GM06990 (cell line): ENCODE measurements around the gene INCENP.
"Not testable (repeated sequence)": the region's sequence is repeated elsewhere in the genome, so short reads cannot be mapped to it uniquely, and the experiment has no call there.

Experiments
- DNase-seq: peaks from one replicate; pipeline ENCODE4 v3.0.0-alpha.2; 2011; ENCODE audit not compliant: insufficient read length; ENCODE audit errors: extremely low read depth
- H3K27me3 ChIP-seq: replicated peaks from 2 replicates; pipeline ENCODE4 v1.6.0; 2011; ENCODE audit warnings: low read length; ENCODE audit not compliant: control insufficient read depth, insufficient read depth
- H3K36me3 ChIP-seq: 2 replicates; pipeline ENCODE4 v1.5.1; 2011; ENCODE audit warnings: low read length; ENCODE audit not compliant: control insufficient read depth, insufficient read depth
- H3K4me3 ChIP-seq: replicated peaks from 2 replicates; pipeline ENCODE4 v1.5.1; 2011; ENCODE audit warnings: low read depth, mild to moderate bottlenecking, control low read depth, low read length
- TF ChIP-seq, protein P1 (sequence below): IDR thresholded peaks from 2 replicates; pipeline ENCODE4 v1.5.1; 2011; ENCODE audit warnings: low read length, control low read depth, mild to moderate bottlenecking, inconsistent platforms; ENCODE audit not compliant: insufficient read depth, poor library complexity, severe bottlenecking

The INCENP gene

DNA sequence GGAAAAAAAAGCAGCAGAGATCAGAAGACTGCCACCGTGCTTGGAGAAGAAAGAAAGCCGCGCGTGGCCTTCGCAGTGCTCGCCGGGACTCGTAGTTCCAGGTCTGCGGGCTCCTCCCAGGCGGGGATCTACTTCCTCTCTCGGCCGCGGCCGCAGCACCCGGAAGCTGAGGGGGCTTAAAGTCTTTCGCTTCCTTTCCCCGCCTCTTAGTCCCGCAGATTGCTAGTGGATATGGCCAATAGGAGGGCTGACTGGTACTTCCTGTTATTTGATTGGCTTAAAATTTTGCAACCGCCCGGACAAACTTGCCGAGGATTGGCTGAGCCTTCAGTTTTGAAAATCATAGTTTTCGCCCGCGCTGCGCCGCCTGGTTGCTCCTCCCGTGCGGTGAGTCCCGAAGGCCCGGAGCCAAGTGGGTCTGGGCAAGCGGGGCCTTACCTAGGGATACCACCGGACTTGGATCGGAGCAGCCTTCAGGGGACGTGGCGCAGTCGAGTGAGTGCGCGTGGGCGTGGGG lies at the start of gene INCENP:
Gene INCENP, plus strand, starts transcription at position 343 of the 517 bp plus-strand sequence. CDS start 4,151 bp downstream, outside the sequence.
- DNase-seq = peak; percentile 92
- peaks cover 6% of the 10 kb centered on the region for H3K36me3 ChIP-seq
- H3K4me3 ChIP-seq = peak within 1 kb of the TSS; percentile 86
- H3K27me3 ChIP-seq = no peaks in the 10 kb centered on the region
- TF ChIP-seq, protein P1, sequence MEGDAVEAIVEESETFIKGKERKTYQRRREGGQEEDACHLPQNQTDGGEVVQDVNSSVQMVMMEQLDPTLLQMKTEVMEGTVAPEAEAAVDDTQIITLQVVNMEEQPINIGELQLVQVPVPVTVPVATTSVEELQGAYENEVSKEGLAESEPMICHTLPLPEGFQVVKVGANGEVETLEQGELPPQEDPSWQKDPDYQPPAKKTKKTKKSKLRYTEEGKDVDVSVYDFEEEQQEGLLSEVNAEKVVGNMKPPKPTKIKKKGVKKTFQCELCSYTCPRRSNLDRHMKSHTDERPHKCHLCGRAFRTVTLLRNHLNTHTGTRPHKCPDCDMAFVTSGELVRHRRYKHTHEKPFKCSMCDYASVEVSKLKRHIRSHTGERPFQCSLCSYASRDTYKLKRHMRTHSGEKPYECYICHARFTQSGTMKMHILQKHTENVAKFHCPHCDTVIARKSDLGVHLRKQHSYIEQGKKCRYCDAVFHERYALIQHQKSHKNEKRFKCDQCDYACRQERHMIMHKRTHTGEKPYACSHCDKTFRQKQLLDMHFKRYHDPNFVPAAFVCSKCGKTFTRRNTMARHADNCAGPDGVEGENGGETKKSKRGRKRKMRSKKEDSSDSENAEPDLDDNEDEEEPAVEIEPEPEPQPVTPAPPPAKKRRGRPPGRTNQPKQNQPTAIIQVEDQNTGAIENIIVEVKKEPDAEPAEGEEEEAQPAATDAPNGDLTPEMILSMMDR = no peak

DNA sequence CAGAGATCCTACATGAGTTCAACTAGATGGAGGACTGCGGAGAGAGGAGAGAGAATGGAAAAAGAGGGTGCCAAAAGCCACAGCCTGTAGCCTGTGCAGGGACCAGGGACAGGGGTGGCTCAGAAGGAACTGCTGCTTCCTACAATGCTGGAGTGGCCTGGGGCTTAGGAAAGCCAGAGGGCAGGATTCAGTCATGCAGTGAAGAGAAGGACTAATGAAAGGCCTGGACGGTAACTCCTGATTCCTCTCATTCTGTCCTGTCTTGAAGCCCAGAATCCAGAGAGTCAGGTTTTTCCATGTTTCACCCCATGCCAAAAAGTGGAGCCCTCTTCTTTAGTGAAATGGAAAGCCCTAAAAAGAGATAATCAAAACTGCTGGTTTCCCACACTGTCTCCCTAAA lies 48.4 kb upstream of the INCENP start:
- no peak for DNase-seq
- H3K36me3 ChIP-seq = no peaks in the 10 kb centered on the region
- TF ChIP-seq, protein P1 = no peak
- no peak overlapping the region for H3K4me3 ChIP-seq
- no peaks in the 10 kb centered on the region for H3K27me3 ChIP-seq

DNA sequence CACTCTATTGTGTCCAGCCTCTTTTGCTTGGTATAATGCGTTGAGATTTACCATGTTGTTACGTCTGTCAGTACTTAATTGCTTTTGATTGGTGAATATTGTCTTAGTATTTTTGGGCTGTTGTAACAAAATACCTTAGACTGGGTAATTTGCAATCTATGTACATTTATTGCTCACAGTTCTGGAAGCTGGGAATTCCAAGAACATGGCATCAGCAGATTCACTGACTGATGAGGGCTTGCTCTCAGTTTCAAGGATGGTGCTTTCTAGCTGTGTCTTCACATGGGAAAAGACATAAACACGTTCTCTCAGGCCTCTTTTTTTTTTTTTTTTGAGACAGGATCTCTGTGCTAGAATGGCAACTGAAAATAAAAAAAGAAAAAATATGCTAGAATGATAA lies 46.7 kb upstream of the INCENP start:
- DNase-seq = no peak
- no peaks in the 10 kb centered on the region for H3K36me3 ChIP-seq
- TF ChIP-seq, protein P1 = no peak
- H3K4me3 ChIP-seq = no peak overlapping the region
- no peaks in the 10 kb centered on the region for H3K27me3 ChIP-seq

DNA sequence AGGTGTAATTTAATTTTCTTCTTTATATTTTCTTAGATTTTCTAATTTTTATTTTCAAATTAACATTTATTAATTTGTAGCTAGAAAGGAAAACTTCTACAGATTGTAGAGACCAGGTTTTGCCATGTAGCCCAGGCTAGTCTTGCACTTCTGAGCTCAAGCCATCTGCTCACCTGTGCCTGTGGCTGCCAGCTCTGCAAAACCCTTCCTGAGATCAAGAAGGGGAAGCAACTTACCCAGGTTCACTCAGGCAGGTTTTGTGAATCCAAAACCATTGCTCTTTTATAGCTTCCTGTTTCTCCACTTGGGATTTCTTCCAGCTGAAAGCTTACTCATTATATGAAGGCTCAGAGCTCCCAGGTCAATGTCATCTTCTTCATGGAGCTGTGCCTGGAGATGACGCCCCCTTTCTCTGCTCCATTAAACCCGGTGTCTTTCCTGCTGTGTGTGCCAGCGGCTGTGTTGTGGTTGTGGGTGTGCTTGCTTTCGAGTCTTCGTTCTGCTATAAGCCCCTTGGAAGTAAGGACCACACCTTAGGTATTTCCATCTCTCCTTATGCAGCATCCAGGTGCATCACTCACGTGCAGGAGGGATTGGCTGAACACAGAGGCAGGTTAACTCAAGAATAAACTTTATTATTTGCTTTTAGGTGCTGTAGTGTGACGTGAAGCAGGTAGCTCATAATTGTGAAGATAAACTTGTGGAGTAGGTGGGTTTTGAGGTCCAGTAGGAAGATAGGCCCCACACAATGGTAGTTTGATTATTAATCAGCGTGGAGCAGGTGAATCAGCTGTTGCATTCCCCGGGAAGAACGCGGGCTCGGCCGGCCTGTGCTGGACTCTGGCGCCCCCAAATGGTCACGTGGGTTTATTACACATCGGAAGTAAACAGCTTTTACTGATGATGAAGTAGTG lies 42.2 kb upstream of the INCENP start:
- TF ChIP-seq, protein P1 = peak; percentile 86
- Histone ChIP-seq H3K27me3 (no peaks in the 10 kb centered on the region), H3K36me3 (no peaks in the 10 kb centered on the region), H3K4me3 (no peak overlapping the region)
- peak; percentile 62 for DNase-seq

DNA sequence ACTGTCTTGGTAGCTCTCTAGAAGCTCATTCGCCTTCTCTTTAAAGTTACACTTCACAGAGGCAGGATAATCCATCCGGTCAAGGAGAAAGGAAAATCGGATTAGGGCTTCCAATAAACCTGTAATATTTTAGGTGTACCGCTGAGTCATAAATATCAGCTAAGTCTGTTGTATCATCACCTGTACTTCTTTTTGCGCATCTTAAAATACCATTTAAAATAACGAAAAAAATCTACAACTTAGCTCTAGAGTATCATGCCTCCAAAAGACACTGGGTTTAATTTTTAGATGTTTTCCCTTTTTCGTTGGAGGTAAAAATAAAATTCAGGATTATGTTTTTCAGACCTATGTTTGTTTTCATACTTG lies 41.5 kb upstream of the INCENP start:
- Histone ChIP-seq H3K36me3 (no peaks in the 10 kb centered on the region), H3K4me3 (no peak overlapping the region), H3K27me3 (no peaks in the 10 kb centered on the region)
- TF ChIP-seq, protein P1 = no peak
- no peak for DNase-seq

DNA sequence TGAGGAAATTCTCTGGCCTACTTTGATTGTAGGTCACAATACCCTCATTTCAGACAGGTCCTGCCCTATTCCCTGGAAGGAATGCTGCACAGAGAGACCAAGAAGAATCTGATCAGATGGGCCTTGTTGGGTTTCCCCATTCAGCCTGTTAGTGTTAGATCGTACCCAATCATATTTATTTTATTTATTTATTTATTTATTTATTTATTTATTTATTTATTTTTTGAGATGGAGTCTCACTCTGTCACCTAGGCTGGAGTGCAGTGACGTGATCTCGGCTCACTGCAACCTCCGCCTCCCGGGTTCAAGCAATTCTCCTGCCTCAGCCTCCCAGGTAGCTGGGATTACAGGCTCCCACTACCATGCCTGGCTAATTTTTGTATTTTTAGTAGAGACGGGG lies 39.0 kb upstream of the INCENP start:
- H3K4me3 ChIP-seq, H3K27me3 ChIP-seq, H3K36me3 ChIP-seq, DNase-seq: not testable (repeated sequence)
